GM19324 (cell line): ENCODE measurements around the gene TCAIM.
"Not testable (repeated sequence)": the region's sequence is repeated elsewhere in the genome, so short reads cannot be mapped to it uniquely, and the experiment has no call there.

ENCODE experiments used
- ATAC-seq: cut with Tn5 transposase; IDR thresholded peaks from one replicate; pipeline ENCODE4 v1.9.1; 2021; ENCODE audit warnings: mild to moderate bottlenecking, moderate library complexity; ENCODE audit not compliant: unreplicated experiment, low FRiP score

Gene TCAIM

DNA sequence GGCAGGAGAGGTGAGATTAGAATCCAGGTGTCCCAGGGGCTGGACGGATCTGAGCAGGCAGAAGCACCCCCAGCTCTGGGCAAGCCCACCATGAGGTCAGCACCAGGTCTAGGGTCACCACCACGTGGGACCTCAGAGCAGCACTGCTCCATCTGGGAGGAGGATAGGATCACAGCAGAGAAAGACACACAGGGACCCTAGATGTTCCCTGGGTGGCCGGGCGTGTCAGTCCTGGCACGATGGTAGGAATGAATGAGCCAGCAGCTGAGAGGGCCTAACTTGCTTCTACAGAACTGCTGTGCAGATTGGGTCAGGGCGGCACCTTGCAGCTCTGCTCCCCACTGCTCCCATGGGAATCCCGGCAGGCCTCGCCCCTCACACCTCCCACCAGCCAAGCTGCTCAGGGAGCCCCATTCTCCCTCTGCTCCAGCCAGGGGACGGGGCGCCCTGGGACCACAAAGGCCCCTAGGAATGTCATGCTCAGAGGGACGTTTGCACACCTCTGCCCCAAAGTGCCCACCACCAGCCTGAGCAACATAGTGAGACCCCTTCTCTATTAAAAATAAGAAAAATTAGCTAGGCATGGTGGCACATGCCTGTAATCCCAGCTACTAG lies 72.6 kb downstream of the TCAIM start:
- ATAC-seq, result no peak

DNA sequence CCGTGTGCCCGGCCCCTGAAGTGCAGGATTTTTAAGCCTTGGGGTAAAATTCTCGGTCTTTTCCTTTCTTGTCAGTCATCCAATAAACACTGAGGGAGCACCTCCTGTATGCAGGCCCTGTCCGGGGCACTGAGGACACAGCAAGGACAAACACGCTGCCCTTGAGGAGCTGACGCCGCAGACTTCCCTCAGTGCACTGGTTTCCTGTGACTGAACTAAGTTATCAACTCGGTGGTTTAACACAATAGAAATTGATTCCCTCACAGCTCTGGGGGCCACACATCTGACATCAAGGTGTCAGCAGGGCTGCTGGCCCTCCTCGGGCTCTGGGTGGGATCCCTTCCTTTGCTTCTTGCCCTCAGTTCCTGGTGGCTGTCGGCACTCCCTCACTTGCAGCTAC lies 73.8 kb downstream of the TCAIM start:
- no peak for ATAC-seq

DNA sequence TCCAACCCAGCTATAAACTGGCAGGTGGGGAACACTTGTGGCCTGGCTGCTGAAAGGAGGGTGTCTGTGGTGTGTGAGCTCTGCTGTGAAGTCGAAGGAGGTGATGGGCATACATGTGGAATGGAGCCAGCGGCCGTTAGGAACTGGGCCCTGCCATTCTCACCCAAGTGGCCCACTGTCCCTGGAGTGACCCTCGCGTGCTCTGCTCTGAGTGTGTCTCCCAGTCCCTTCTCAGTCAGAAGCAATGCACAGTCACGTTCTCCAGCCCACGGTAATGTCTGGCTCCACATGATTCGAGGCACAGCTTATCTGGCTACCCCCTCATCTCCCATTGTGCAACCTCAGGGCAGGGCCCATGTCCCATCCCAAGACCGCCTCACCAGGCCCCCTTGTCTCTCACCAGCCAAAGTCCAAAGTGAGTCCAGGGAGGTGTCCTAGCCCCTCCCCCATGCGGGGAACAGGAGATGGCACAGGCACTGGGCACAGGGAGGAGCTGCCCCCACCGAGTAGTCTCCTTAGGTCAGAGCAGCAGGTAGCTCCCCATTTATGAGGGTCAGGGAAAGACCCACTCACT lies 76.0 kb downstream of the TCAIM start:
- no peak for ATAC-seq

DNA sequence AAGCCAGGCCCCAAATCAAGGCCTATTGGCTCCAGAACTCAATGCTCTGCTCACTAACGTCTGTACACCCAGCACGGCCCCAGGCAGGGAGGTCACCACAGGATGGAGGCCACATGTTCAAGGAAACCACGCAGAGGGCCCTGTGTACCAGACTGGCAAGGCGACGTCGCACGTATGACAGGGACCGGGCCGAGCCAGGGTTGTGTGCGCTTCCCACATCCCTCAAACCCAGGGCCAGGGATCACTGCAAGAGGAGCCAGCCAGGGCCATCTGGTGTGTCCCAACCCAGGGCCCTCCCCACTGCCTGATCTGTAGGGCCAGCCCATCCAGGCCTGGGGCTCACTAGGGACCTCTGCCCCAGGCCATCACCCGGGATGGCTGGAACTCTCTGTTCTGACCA lies 76.9 kb downstream of the TCAIM start:
- ATAC-seq, result no peak

DNA sequence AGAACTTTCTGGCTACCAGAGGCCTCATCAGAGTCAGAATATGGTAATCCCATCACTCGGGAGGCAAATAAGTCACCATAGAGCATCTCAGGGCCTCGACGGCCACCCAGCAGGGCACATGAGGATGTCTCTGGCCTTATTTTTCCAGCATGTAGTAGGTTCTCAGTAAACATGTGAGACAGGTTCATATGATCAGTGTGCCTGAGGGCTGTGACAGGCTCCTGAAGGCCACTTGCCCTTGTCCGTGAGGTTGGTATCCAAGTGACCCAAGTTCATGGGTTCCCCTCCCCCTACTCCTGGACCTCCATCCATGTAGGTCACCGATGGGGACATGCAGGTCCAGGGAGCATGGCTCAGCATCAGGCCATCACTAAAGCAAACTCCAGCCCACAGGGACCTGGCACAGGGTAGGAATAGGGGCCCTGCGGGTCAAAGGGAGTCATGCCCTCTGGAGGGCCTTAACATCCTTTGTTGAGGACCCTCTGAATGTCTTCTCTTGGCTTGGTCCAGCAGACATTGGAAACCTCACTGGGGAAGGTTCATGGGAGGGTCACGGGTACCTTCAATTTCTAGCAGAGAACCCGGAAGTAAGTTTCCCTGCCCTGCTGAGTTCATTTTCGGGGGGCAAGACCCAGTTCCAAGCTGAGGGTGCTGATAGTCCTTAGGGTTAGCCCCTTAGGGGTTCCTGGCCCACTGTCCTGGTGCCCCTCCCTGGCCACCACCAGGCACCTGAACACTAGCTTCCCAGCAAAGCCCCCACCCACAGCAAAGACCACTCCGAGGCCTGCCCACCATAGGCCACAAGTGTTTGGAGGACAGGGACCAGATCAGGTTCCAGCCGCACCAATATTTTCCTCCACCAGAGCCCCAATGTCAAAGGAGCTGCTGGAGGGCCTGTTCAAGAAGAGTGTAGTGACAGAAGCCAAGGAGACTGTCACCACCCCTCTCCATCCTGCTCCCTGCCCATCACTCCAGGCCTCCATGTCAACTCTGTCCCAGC lies 77.8 kb downstream of the TCAIM start:
- ATAC-seq, result no peak

DNA sequence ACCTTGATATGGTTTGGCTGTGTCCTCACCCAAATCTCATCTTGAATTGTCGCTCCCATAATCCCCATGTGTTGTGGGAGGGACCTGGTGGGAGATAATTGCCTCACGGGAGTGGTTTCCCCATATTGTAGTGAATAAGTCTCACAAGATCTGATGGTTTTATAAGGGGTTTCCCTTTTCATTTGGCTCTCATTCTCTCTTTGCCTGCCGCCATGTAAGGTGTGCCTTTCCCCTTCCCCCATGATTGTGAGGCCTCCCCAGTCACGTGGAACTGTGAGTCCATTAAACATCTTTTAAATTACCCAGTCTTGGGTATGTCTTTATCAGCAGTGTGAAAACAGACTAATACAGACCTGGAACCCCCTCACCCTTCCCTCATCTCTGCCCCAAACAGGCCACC lies 79.6 kb downstream of the TCAIM start:
- not testable (repeated sequence) for ATAC-seq

DNA sequence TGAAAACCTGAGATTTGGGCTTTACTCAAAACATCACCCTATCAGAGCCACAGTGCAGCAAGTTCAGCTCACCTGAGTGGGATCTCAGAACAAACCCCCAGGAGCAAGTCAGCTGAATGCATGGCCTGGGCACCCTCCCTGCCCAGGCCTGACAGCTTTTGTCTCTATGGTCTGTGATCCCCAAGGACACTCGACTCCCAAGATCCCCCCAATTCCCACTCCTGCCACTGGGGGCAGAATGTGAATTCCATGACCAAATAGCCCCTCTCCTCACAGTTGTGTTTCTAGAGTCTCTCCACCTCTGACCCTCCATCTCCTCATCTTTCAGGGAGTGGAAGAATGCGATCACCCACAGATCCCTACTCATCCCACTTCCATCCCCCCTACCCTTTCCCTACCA lies 80.0 kb downstream of the TCAIM start:
- no peak for ATAC-seq

DNA sequence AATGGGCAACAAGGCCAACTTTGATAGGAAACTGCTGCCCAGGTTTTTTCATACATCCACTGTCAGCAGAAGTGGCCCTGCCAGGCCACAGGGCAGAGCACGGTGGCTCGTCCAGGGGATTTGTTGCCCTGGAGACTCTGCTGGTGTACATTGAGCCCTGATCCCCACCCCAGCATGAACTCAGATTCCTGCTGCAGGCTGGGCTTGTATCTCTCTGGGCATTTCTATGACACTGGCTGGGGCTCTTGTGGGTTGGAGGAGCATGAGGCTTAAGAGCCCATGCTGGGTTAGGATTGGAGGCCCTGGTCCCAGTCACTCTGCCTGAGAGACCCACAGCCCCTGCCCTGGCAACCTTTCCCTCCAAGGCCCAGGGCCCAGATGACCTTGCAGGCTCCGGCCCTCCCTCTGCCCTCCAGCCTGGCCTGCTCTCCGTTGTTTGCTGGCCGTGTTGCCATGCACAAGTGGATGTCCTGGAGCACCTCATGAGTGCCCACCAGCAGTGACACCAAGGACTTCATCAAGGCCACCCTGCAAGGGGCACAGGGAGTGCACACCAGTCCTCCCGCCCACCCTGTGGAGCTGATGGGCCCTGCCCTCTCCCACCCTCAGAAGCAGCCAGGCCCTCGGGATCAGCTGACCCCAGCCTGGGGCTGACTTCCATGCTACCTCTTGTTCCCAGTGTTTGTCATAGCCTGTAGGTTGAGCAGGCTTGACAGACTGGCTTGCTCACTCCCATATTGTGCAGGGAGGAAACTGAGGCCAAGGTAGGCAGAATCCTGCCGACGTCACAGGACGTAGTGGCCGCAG lies 80.8 kb downstream of the TCAIM start:
- no peak for ATAC-seq

DNA sequence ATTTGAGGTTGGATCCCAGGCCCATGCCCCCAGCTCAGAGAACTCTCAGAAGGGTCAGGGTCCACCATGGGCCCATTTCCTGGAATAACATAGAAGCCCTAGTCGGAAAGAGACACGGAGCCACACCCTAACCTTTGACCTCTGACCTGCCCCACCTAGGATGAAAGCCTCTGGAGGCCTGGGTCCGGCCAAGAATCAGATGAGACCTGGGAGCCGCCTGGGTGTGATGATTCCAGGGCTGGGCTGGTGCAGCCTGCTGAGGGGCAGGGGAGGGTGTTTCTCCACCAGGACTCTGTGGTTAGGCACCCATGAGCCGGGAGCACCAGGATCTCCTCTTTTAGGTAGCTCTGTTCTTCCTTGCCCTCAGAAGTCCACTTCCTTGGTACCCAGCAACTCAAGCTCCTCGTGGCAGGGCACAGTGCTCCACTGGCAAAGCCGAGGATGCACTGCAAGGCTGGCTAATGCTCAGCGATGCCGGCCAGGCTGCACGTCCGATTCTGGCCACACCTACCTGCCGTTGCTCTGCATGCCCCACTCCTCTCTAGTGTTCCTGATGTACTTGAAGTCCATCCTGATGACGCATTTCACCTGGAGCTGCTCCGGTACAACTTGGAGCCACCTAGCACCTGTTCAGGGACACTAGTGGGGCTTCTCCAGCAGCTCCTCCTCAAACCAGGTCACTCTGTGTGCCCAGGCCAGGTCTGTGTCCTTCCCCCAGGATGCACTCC lies 81.5 kb downstream of the TCAIM start:
- ATAC-seq, result no peak

DNA sequence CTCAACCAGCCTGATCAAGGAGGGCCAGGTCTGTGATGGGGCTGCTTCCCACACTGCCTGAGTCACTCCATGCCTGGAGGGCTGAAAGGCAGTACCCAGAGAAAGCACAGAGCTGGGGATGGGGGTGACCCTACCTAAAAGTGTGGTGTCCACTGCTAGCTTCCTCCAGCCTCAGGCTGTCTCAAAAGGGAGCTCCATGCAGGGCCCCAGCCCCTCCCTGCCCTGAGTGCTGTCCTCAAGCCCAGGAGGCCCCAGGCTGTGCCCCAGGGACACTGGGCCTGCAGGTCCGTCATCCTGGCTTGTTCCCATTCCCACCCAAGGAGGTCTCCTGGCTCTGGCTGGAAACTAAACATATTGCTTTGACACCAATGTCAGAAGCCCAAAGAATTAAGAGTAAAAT lies 82.1 kb downstream of the TCAIM start:
- no peak for ATAC-seq

DNA sequence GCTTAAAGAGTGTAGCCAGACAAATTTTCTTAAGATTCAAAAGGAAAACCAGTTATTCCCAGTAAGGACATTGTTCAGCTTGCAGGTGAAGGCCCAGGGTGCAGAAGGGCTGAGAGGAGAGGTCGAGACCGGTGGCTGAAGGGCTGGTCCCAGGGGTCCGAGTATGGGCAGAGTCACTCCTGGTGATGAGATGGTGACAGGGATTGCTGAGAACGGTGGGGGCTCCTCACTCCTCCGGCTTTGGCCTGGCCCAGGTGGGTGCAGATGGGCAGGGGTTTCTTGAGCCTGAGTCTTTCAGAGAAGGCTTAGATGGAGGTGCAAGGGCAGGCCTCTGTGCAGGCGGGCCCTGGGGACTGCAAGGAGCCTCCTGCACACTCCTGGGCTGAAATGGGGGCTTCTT lies 82.7 kb downstream of the TCAIM start:
- no peak for ATAC-seq

DNA sequence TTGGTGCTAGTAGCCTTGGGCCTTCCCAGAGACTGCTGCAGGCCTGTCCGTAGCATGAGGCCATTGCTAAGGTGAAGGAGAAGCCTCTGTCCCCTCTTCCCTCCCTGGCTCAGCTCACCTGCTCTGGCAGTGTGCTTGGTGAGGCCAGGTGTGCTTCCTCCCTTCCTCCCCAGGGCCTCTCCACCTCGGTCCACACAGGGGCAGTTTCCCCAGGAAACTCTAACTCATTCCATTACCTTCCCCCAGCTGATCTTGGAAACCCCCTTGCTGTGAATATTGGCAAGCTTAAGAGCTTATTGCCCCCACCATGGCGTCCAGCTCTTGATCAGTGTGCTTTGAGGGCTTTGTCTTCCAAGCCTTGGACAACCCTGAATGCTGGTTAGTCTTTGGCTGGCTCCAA lies 86.2 kb downstream of the TCAIM start:
- ATAC-seq, result no peak

DNA sequence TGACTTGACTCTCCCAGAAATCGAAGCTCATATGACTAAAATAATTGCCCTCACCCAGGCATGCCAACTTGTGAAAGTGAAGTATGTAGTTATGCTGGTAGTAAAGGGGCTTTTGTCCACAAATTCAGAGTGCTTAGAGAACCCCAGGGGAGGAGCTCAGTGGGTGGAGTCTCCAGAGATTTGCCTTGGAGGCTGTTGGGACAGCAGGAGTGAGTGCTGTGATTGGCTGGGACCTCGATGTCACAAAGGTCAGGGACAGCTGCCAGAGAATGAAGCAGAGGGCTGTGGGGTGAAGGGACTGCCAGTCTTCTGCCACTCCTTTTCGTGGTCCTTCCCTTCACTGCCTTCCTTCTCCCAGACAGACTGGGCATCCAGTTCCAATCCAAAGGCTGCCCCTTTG lies 89.1 kb downstream of the TCAIM start:
- no peak for ATAC-seq

DNA sequence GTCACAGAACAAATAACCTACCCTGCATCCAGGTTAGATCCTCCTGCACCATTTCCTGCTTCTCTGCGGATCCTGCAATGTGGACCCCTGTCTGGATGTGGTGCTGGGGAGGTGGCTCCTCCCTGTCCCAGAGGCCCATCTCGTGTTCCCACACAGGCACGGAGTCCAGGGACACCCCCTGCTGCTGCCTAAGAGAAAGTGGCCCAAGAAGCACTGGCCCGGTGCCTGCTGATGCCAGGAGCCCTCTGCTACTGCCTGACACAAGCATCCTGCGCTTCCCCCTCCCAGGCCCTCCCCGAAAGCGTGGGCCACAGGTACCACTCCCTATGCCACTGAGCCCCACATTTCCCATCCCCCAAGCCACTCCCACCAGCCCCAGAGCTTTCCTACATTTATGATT lies 90.3 kb downstream of the TCAIM start:
- no peak for ATAC-seq

DNA sequence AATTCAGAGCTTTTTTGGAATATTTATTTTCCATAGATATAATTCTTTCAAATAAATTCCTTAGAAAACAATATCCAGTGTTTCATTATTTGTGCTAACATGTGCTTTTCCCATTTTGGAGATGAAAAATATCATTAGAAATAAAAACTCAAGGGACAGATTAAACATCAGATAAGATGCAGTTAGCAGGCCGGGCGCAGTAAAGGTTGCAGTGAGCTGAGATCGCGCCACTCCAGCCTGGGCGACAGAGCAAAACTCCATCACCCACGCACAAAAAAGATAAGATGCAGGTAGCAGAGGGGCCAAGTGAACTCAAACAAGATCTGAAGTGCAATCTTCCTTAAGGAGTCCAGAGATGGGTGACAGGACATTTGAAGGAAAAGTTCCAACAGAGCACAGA lies 90.9 kb downstream of the TCAIM start:
- ATAC-seq, result no peak

DNA sequence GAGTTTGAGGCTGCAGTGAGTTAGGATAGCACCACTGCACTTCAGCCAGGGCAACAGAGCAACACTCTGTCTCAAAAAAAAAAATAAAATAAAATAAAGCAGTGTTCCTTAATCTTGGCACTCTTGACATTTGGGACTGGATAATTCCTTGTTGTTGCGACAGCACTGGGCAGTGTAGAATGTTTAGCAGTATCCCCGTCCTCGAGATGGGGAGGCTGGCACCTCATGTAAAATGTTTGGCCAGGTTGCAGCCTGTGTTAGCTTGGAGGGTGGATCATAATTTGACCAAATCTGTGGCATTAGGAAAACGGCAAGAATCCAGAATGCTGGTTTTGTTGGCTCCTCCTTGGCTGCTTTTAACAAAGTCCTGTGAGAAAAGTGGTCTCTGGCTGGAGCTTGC lies 91.9 kb downstream of the TCAIM start:
- ATAC-seq, result no peak

DNA sequence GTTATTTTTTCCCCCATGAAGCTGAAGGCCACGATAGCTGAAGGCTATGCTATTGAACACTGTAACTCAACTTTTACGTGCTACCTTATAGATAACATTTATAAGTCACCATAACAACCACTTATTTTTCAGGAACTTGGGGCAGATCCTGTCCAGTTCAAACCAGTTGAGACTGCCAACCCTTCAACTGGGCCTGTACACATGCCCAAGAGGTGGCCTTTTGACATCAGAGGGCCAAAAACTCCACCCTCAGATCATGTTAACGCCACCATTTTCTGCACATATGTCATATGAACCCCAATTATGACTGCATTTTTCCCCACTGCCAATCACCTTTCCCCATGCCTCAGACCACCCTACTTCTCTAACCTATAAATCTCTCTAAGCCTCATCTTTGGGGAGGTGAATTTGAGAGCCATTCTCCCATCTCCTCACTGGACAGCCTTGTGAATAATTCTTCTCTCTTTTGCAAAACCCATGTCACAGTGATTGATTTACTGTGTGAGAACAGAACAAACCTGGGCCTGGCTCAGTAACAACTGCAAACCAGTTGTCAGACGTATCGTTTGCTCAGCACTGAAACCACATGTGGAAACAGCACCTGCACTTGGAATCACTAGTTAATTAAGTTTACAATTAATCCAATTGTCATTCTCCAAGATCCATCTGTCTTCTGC lies 96.4 kb downstream of the TCAIM start:
- ATAC-seq, result no peak

DNA sequence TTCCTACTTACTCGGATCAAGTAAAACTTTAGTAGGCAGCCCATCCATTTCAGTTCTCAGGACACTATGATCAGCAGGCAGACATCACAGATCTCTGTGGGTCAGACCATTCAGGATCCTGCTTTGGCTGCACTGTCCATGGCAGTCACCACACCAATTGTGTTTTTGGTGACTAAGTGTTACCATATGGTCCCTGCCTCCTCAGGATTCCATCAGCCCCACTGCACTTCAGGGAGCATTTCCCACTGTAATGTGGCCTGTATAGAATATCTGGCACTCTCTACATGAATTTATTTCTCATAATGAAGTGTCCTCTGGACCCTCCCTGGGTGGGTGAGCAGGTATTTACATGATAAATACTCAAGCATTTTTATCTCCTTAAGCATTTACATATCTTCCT lies 97.6 kb downstream of the TCAIM start:
- no peak for ATAC-seq

DNA sequence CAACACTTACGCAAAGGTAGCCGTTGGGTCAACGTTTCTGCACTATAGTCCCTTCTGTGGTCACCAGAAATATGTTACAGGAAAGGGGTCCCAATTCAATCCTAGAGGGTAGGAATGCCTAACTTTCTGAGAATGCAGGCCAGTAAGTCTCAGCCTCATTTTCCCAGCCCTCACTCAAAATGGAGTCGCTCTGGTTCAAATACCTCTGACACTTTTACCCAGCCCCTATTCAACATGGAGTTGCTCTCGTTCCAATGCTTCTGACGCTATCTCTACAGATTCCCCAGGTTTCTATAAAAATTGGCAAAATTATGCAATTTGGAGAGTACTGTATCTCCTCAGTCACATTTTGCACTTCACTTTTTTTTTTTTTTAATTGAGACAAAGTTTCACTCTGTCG lies 99.2 kb downstream of the TCAIM start:
- no peak for ATAC-seq
